Stimulated activated naive CD4-positive, alpha-beta T cell (primary cell): ENCODE data around the gene MEPCE.
A peak's percentile ranks its signal among the peaks of the same experiment; 100 is the strongest.

Source experiments
- DNase-seq, 6 experiments: peaks; one replicate each; lab custom pipeline; 2025; lab: John Stamatoyannopoulos, UW

The MEPCE gene

GRCh38 chr7:100464210-100464660 lies 34.6 kb downstream of the MEPCE start, which contains the start of gene SPACDR:
TSS of gene SPACDR (minus strand) at chr7:100464260. CDS start at chr7:100464025, 235 bp downstream.
- DNase-seq: no peak

GRCh38 chr7:100464791-100465190 lies 35.2 kb downstream of the MEPCE start:
- DNase-seq: no peak

GRCh38 chr7:100465299-100465698 lies 35.7 kb downstream of the MEPCE start:
- no peak for DNase-seq

GRCh38 chr7:100465702-100466311 lies 36.2 kb downstream of the MEPCE start:
- DNase-seq: no peak

- no peak for DNase-seq
Observed at GRCh38 chr7:100466653-100467605, 37.3 kb downstream of the MEPCE start.

- no peak for DNase-seq
Observed at GRCh38 chr7:100467638-100468373, 38.2 kb downstream of the MEPCE start.

- DNase-seq: peak; percentile 52 to 84 (median 74)
Observed at GRCh38 chr7:100469227-100470044, 39.8 kb downstream of the MEPCE start.

GRCh38 chr7:100471021-100471420 lies 41.4 kb downstream of the MEPCE start:
- no peak for DNase-seq

GRCh38 chr7:100472121-100472851 lies 42.7 kb downstream of the MEPCE start:
- DNase-seq: no peak

- DNase-seq: no peak
Observed at GRCh38 chr7:100472854-100473499, 43.3 kb downstream of the MEPCE start.

- no peak for DNase-seq
Observed at GRCh38 chr7:100475549-100475948, 45.9 kb downstream of the MEPCE start.

GRCh38 chr7:100476101-100476780 lies 46.6 kb downstream of the MEPCE start:
- no peak for DNase-seq

GRCh38 chr7:100476903-100477870 lies 47.6 kb downstream of the MEPCE start:
- peak in 3 of 6 experiments; percentile 10 to 15 (median 14) for DNase-seq

GRCh38 chr7:100477871-100478267 lies 48.2 kb downstream of the MEPCE start:
- no peak for DNase-seq

- peak; percentile 87 to 95 (median 93) for DNase-seq
Observed at GRCh38 chr7:100478958-100479660, 49.5 kb downstream of the MEPCE start, which contains the start of gene TSC22D4. TSS of gene TSC22D4 (minus strand) at chr7:100479214. CDS start at chr7:100478038, 1,176 bp downstream.

- no peak for DNase-seq
Observed at GRCh38 chr7:100481466-100481865, 51.8 kb downstream of the MEPCE start.

- DNase-seq: no peak
Observed at GRCh38 chr7:100482728-100483089, 53.1 kb downstream of the MEPCE start.
